Liver (tissue), 9 donors: Measurements from ENCODE around the gene PCNP. TPM values are rescaled to one million over a fixed set of nuclear protein-coding genes. Genes with fewer than 3 reads are reported as not detected.

Experiments used
- DNase-seq: peaks from one replicate; pipeline ENCODE4 v3.0.0-alpha.2; 2017; ENCODE audit warnings: low spot score
- H3K27ac ChIP-seq, 2 donors: one replicate each; pipeline ENCODE4 v1.7.0; 2013; ENCODE audit warnings: inconsistent platforms in 2 of 2, low read length in 2 of 2, control low read depth in 1 of 2, low read depth in 1 of 2, mild to moderate bottlenecking in 1 of 2
- H3K27me3 ChIP-seq, 4 donors: one replicate each; pipeline versions ENCODE4 v1.6.1 to v1.7.0; 2013; ENCODE audit warnings: low read length in 3 of 4, inconsistent platforms in 1 of 4, mild to moderate bottlenecking in 1 of 4, moderate library complexity in 1 of 4; ENCODE audit not compliant: control insufficient read depth in 4 of 4, insufficient read depth in 4 of 4
- H3K36me3 ChIP-seq, 4 donors: one replicate each; pipeline versions ENCODE4 v1.6.1 to v1.7.0; 2013; ENCODE audit warnings: low read length in 3 of 4, mild to moderate bottlenecking in 3 of 4, low read depth in 1 of 4, moderate library complexity in 1 of 4; ENCODE audit not compliant: control insufficient read depth in 4 of 4, insufficient read depth in 3 of 4
- H3K4me1 ChIP-seq, 4 donors: one replicate each; pipeline versions ENCODE4 v1.6.1 to v1.7.0; 2013; ENCODE audit warnings: low read length in 3 of 4, mild to moderate bottlenecking in 3 of 4, moderate library complexity in 1 of 4; ENCODE audit not compliant: control insufficient read depth in 4 of 4, insufficient read depth in 4 of 4
- H3K4me3 ChIP-seq, 3 donors: one replicate each; pipeline versions ENCODE4 v1.6.1 to v1.7.0; 2013; ENCODE audit warnings: low read length in 3 of 3, control low read depth in 1 of 3, low read depth in 1 of 3, mild to moderate bottlenecking in 1 of 3
- H3K9ac ChIP-seq, 2 donors: one replicate each; pipeline ENCODE4 v1.7.0; 2013; ENCODE audit warnings: low read length in 2 of 2, mild to moderate bottlenecking in 2 of 2, moderate library complexity in 2 of 2, control low read depth in 1 of 2, low read depth in 1 of 2
- H3K9me3 ChIP-seq, 4 donors: one replicate each; pipeline versions ENCODE4 v1.6.1 to v1.7.0; 2013; ENCODE audit warnings: low read length in 3 of 4; ENCODE audit not compliant: control insufficient read depth in 4 of 4
- ATF3 ChIP-seq: IDR thresholded peaks from 2 replicates; pipeline ENCODE4 v1.6.1; 2016; ENCODE audit warnings: antibody characterized with exemption
- EGR1 ChIP-seq, 2 donors: IDR thresholded peaks; 2 replicates each; pipeline ENCODE4 v1.6.1; 2016 to 2018; ENCODE audit warnings: antibody characterized with exemption in 2 of 2, low read depth in 2 of 2
- FOXA1 ChIP-seq: IDR thresholded peaks from 2 replicates; pipeline ENCODE4 v1.6.1; 2016; ENCODE audit warnings: antibody characterized with exemption
- FOXA2 ChIP-seq: IDR thresholded peaks from 2 replicates; pipeline ENCODE4 v1.6.1; 2016; ENCODE audit warnings: antibody characterized with exemption
- GABPA ChIP-seq, 2 donors: IDR thresholded peaks in 1 of 2; conservative IDR thresholded peaks in 1 of 2; 2 replicates each; pipeline ENCODE4 v1.6.1; 2016; ENCODE audit warnings: antibody characterized with exemption in 2 of 2, mild to moderate bottlenecking in 1 of 2, moderate library complexity in 1 of 2
- HNF4A ChIP-seq, 2 donors: conservative IDR thresholded peaks; 2 replicates each; pipeline ENCODE4 v1.6.1; 2016; ENCODE audit warnings: antibody characterized with exemption in 2 of 2, mild to moderate bottlenecking in 2 of 2
- HNF4G ChIP-seq: IDR thresholded peaks from 2 replicates; pipeline ENCODE4 v1.6.1; 2016; ENCODE audit warnings: antibody characterized with exemption
- JUND ChIP-seq, 2 donors: IDR thresholded peaks; 2 replicates each; pipeline ENCODE4 v1.6.1; 2016; ENCODE audit warnings: antibody characterized with exemption in 2 of 2
- MAX ChIP-seq: IDR thresholded peaks from 2 replicates; pipeline ENCODE4 v1.6.1; 2016; ENCODE audit warnings: antibody characterized with exemption
- NR2F2 ChIP-seq: IDR thresholded peaks from 2 replicates; pipeline ENCODE4 v1.6.1; 2016; ENCODE audit warnings: antibody characterized with exemption
- RAD21 ChIP-seq, 2 donors: IDR thresholded peaks; 2 replicates each; pipeline ENCODE4 v1.6.1; 2016; ENCODE audit warnings: antibody characterized with exemption in 2 of 2, mild to moderate bottlenecking in 2 of 2
- RXRA ChIP-seq, 2 donors: IDR thresholded peaks; 2 replicates each; pipeline ENCODE4 v1.6.1; 2017 to 2018; ENCODE audit warnings: antibody characterized with exemption in 2 of 2, mild to moderate bottlenecking in 1 of 2
- SP1 ChIP-seq: IDR thresholded peaks from 2 replicates; pipeline ENCODE4 v1.6.1; 2018; ENCODE audit warnings: antibody characterized with exemption, mild to moderate bottlenecking
- TAF1 ChIP-seq: conservative IDR thresholded peaks from 2 replicates; pipeline ENCODE4 v1.6.1; 2016; ENCODE audit warnings: antibody characterized with exemption, mild to moderate bottlenecking
- YY1 ChIP-seq: IDR thresholded peaks from 2 replicates; pipeline ENCODE4 v1.6.1; 2016; ENCODE audit warnings: antibody characterized with exemption, mild to moderate bottlenecking
- WGBS: extraction: QIAGEN DNeasy Blood & Tissue Kit; methylation state at CpG from one replicate; pipeline ENCODE4 v1.1.7; 2013; 5-methylcytosine and 5-hydroxymethylcytosine counted together
- polyA plus RNA-seq, 2 donors: library from polyadenylated mRNA; stranded (reverse) in 1 of 2; unstranded in 1 of 2; fragments of 200-250 nt in 1 of 2; fragments of >200 nt in 1 of 2; fragmentation: Nextera tagmentation in 1 of 2; extraction: Ambion mirVana in 1 of 2; gene quantifications; one replicate each; pipeline versions ENCODE4 v1.2.1 to v1.2.3, GENCODE V29; 2013 to 2015
- total RNA-seq, 2 donors: library from RNA; depleted of rRNA; stranded (reverse); fragments of >200 nt; gene quantifications; one replicate each; pipeline ENCODE4 v1.2.3, GENCODE V29; 2014
- TF ChIP-seq, protein P1 (sequence below): fragments of 150-350 bp; IDR thresholded peaks from 2 replicates; pipeline ENCODE4 v1.5.1; 2017; ENCODE audit warnings: improper control_type of control experiment, low read depth, low read length; ENCODE audit not compliant: missing input control
- TF ChIP-seq, protein P2 (sequence below): IDR thresholded peaks from 2 replicates; pipeline ENCODE4 v1.6.1; 2016; ENCODE audit warnings: antibody characterized with exemption, mild to moderate bottlenecking
- donor health status: healthy.
- donor health status: healthy.
- donor health status: healthy.
- donor health status: healthy.
- donor health status: healthy.

PCNP gene
- total and polyA plus RNA-seq, 4 donors: 28.2 to 59.3 (median 34.5) TPM

- WGBS: 86% methylated on average over 9 of the region's 9 CpGs
- DNase-seq: no peak
- no peak overlapping the region for H3K4me3 ChIP-seq
These were observed 60.7 kb downstream of the PCNP start for GRCh38 chr3:101634591-101635196.

GRCh38 chr3:101635345-101635744 lies 61.4 kb downstream of the PCNP start:
- no peak for TF ChIP-seq GABPA (IDR thresholded peaks at IDR 0.05 in 1 of 2, conservative IDR thresholded peaks at IDR 0.05 in 1 of 2)
- TF ChIP-seq FOXA1: no peak
- H3K9ac ChIP-seq: no peak overlapping the region
- whole genome bisulfite sequencing: 89% methylated on average over 9 of the region's 9 CpGs
- no peak overlapping the region for H3K4me3 ChIP-seq
- no peak for DNase-seq
- H3K36me3 ChIP-seq: no peaks in the 10 kb centered on the region
- no peaks in the 10 kb centered on the region for H3K9me3 ChIP-seq
- no peak overlapping the region for H3K27ac ChIP-seq
- no peaks in the 10 kb centered on the region for H3K27me3 ChIP-seq
- H3K4me1 ChIP-seq: no peaks in the 10 kb centered on the region

More at GRCh38 chr3:101634591-101635196, 60.7 kb downstream of the PCNP start:
- Histone ChIP-seq H3K36me3 (no peaks in the 10 kb centered on the region), H3K4me1 (no peaks in the 10 kb centered on the region), H3K27ac (no peak overlapping the region), H3K27me3 (no peaks in the 10 kb centered on the region), H3K9ac (no peak overlapping the region), H3K9me3 (no peaks in the 10 kb centered on the region)
- TF ChIP-seq RAD21 (IDR thresholded peaks at IDR 0.05) (no peak), SP1 (no peak), TAF1 (no peak), NR2F2 (no peak), MAX (no peak), FOXA2 (no peak), FOXA1 (no peak), RXRA (IDR thresholded peaks at IDR 0.05) (no peak), HNF4A (conservative IDR thresholded peaks at IDR 0.05) (no peak), JUND (IDR thresholded peaks at IDR 0.05) (no peak), EGR1 (IDR thresholded peaks at IDR 0.05; ENCODE audit: low read depth in 2 of 2) (no peak), GABPA (IDR thresholded peaks at IDR 0.05 in 1 of 2, conservative IDR thresholded peaks at IDR 0.05 in 1 of 2) (no peak), ATF3 (no peak), HNF4G (no peak), YY1 (no peak)
- TF ChIP-seq, protein P1, sequence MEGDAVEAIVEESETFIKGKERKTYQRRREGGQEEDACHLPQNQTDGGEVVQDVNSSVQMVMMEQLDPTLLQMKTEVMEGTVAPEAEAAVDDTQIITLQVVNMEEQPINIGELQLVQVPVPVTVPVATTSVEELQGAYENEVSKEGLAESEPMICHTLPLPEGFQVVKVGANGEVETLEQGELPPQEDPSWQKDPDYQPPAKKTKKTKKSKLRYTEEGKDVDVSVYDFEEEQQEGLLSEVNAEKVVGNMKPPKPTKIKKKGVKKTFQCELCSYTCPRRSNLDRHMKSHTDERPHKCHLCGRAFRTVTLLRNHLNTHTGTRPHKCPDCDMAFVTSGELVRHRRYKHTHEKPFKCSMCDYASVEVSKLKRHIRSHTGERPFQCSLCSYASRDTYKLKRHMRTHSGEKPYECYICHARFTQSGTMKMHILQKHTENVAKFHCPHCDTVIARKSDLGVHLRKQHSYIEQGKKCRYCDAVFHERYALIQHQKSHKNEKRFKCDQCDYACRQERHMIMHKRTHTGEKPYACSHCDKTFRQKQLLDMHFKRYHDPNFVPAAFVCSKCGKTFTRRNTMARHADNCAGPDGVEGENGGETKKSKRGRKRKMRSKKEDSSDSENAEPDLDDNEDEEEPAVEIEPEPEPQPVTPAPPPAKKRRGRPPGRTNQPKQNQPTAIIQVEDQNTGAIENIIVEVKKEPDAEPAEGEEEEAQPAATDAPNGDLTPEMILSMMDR: no peak
- TF ChIP-seq, protein P2, sequence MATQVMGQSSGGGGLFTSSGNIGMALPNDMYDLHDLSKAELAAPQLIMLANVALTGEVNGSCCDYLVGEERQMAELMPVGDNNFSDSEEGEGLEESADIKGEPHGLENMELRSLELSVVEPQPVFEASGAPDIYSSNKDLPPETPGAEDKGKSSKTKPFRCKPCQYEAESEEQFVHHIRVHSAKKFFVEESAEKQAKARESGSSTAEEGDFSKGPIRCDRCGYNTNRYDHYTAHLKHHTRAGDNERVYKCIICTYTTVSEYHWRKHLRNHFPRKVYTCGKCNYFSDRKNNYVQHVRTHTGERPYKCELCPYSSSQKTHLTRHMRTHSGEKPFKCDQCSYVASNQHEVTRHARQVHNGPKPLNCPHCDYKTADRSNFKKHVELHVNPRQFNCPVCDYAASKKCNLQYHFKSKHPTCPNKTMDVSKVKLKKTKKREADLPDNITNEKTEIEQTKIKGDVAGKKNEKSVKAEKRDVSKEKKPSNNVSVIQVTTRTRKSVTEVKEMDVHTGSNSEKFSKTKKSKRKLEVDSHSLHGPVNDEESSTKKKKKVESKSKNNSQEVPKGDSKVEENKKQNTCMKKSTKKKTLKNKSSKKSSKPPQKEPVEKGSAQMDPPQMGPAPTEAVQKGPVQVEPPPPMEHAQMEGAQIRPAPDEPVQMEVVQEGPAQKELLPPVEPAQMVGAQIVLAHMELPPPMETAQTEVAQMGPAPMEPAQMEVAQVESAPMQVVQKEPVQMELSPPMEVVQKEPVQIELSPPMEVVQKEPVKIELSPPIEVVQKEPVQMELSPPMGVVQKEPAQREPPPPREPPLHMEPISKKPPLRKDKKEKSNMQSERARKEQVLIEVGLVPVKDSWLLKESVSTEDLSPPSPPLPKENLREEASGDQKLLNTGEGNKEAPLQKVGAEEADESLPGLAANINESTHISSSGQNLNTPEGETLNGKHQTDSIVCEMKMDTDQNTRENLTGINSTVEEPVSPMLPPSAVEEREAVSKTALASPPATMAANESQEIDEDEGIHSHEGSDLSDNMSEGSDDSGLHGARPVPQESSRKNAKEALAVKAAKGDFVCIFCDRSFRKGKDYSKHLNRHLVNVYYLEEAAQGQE: no peak
